GM13977 (cell line): ENCODE results near the gene MAL.
A peak's percentile ranks its signal among the peaks of the same experiment; 100 is the strongest.

ENCODE experiments used
- DNase-seq: peaks from one replicate; pipeline ENCODE4 v3.0.0; 2012; ENCODE audit warnings: low spot score
- in situ Hi-C: fragments of 300-500 bp; cut with MboI; formaldehyde crosslinking; loops from one replicate; pipeline ENCODE4 v1.12.0; 2022; ENCODE audit warnings: low sequenced_read_pairs, low pct_unique_long_range_greater_than_20kb, mixed read lengths, inconsistent platforms; ENCODE audit not compliant: unreplicated experiment
- TF ChIP-seq, protein P1 (sequence below): IDR thresholded peaks from 2 replicates; pipeline ENCODE4 v1.5.1; 2012; ENCODE audit warnings: mild to moderate bottlenecking, control low read depth; ENCODE audit not compliant: insufficient read depth; ENCODE audit errors: extremely low read depth, missing control alignments

MAL gene

DNA sequence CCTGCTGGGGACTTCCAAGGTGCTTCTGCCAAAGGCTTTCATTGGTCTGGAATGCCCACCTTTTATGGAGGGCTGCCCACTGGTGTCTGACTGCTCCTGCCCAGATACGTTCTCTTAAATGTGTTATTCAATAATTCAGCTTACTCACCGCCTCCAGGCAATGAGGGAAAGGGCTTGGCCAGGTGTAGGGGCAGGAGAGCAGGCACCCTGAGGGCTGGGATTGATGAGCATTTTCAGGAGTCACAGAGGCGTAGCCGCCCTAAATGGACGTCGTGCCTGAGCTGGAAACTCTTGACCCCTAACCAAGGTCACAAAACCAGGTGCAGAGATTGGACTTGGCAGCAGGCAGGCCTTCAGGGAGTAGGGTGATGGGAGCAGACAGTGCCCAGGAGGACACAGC lies 26.8 kb downstream of the MAL start:
- no peak for DNase-seq
- in situ Hi-C loops, result no loop called here
- TF ChIP-seq, protein P1, sequence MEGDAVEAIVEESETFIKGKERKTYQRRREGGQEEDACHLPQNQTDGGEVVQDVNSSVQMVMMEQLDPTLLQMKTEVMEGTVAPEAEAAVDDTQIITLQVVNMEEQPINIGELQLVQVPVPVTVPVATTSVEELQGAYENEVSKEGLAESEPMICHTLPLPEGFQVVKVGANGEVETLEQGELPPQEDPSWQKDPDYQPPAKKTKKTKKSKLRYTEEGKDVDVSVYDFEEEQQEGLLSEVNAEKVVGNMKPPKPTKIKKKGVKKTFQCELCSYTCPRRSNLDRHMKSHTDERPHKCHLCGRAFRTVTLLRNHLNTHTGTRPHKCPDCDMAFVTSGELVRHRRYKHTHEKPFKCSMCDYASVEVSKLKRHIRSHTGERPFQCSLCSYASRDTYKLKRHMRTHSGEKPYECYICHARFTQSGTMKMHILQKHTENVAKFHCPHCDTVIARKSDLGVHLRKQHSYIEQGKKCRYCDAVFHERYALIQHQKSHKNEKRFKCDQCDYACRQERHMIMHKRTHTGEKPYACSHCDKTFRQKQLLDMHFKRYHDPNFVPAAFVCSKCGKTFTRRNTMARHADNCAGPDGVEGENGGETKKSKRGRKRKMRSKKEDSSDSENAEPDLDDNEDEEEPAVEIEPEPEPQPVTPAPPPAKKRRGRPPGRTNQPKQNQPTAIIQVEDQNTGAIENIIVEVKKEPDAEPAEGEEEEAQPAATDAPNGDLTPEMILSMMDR, result no peak

DNA sequence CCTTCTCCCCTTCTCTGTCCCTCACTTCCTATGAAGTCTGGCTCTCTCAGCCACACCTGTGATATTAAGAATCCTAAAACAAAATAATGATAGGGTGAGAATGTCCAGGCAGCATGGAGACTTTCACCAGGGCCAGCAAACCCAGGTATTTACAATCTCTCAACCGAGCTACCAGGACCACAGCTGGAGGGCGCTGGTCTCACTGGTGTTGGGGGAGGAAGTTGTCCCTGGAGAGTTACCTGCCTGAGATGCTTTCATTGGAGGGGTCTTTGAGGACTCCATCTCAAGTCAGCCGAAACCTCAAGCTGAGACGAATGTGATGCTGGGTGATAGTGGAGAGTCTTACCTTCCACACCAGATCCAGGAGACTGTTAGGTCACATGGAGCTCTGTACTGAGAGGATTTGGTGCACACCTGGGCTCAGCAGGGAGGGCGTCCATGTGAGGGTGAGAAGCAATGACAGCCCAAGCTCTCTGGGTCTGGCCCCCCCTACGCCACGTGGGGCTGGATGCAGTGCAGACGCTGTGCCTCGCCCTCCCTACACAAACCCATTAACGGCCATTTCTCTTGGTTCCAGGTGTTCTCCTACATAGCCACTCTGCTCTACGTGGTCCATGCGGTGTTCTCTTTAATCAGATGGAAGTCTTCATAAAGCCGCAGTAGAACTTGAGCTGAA lies 27.4 kb downstream of the MAL start:
- in situ Hi-C loops, result no loop called here
- DNase-seq, result no peak
- TF ChIP-seq, protein P1, result no peak

DNA sequence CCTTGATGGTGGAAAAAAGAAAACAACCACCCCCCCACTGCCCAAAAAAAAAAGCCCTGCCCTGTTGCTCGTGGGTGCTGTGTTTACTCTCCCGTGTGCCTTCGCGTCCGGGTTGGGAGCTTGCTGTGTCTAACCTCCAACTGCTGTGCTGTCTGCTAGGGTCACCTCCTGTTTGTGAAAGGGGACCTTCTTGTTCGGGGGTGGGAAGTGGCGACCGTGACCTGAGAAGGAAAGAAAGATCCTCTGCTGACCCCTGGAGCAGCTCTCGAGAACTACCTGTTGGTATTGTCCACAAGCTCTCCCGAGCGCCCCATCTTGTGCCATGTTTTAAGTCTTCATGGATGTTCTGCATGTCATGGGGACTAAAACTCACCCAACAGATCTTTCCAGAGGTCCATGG lies 28.0 kb downstream of the MAL start:
- TF ChIP-seq, protein P1, result peak; percentile 37
- no peak for DNase-seq

DNA sequence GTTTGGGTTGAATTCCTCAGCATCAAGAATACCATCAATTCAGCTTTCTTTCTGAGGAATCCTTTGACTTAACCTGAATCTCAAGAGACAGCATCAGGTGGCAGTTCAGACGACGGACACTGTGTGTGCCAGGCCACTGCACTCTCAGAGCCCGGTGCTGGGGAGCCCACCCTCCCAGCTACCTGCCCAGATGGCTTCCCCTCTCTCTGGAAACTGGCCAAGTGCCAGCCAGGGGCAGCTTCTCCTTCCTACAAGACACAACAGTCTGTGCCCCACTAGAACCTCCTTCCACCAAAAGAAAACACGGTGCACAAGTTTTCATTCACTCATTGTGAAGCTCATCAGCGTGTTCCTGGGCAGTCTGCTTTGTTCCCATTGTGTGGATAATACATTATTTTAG lies 28.5 kb downstream of the MAL start:
- DNase-seq, result no peak
- in situ Hi-C loops, result no loop called here
- TF ChIP-seq, protein P1, result no peak

More for the DNA sequence above, 28.0 kb downstream of the MAL start:
- in situ Hi-C loops, result no loop called here

DNA sequence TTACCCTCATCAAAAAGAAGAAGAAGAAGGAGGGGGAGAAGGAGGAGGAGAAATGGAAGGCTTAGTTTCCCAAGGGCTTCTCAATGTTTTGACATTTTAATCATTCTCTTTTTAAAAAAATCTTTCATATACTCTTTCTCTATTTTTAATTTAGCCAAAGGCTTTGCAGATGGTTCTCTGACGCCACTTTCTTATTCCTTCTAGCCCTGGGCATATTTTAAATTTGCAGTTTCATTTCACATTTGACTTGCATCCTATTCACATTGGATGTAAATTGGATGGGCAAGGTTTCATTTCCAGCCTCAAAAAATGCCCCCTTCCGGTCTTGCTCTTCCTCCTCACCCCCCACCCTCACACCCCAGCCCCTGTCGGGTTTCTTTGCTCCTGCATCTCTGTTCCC lies 29.8 kb downstream of the MAL start:
- TF ChIP-seq, protein P1, result no peak
- in situ Hi-C loops, result no loop called here
- DNase-seq, result no peak

DNA sequence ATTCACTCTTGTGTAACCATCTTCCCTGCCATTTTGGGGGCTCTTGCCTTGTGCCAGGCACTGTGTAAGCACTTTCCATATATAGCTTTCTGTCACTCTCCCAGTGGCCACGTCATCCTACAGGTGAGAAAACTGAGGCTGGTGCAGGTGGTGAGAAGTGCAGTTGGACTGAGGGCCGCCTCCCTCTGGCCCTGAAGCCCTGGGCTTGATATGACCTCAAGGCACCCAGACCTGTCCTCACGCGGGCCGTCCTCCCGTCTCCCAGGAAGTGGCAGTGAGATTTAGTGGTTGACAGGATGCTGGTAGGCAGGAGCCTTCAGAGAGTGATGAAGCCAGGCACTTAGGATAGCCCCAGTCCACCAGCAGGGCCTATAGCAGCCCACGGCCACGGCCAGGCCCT lies 30.5 kb downstream of the MAL start:
- TF ChIP-seq, protein P1, result no peak
- no peak for DNase-seq
- in situ Hi-C loops, result no loop called here
